Activated CD8-positive, alpha-beta memory T cell treated with anti-CD3 and anti-CD28 coated beads, Interleukin-2, amount 50 U/mL, for 1 hour (primary cell): ENCODE data around the gene ELAVL1.
A peak's percentile ranks its signal among the peaks of the same experiment; 100 is the strongest.
"Not testable (repeated sequence)": the region's sequence is repeated elsewhere in the genome, so short reads cannot be mapped to it uniquely, and the experiment has no call there.

Source experiments
- DNase-seq: peaks from one replicate; pipeline ENCODE4 v3.0.0-alpha.2; 2020; ENCODE audit errors: extremely low read depth

ELAVL1 gene

GRCh38 chr19:7921967-7922835 is 83.2 kb downstream of the ELAVL1 start:
- no peak for DNase-seq

- no peak for DNase-seq
Observed at GRCh38 chr19:7921302-7921966, 84.0 kb downstream of the ELAVL1 start.

GRCh38 chr19:7920519-7921301 is 84.7 kb downstream of the ELAVL1 start:
- peak; percentile 100 for DNase-seq

GRCh38 chr19:7919610-7920518 is 85.6 kb downstream of the ELAVL1 start, which contains the start of gene SNAPC2:
TSS of gene SNAPC2 (plus strand) at chr19:7920338. CDS start at chr19:7920367, 29 bp downstream.
- DNase-seq, result peak; percentile 90

- DNase-seq, result no peak
Observed at GRCh38 chr19:7918615-7919421, 86.6 kb downstream of the ELAVL1 start.

GRCh38 chr19:7918062-7918614 is 87.3 kb downstream of the ELAVL1 start:
- DNase-seq, result not testable (repeated sequence)

GRCh38 chr19:7917267-7918061 is 88.0 kb downstream of the ELAVL1 start:
- no peak for DNase-seq

- no peak for DNase-seq
Observed at GRCh38 chr19:7916955-7917266, 88.5 kb downstream of the ELAVL1 start.

- no peak for DNase-seq
Observed at GRCh38 chr19:7916103-7916954, 89.1 kb downstream of the ELAVL1 start.

GRCh38 chr19:7915250-7916102 is 90.0 kb downstream of the ELAVL1 start:
- no peak for DNase-seq

GRCh38 chr19:7914598-7915045 is 90.8 kb downstream of the ELAVL1 start, which contains the start of gene TGFBR3L:
TSS of gene TGFBR3L (plus strand) at chr19:7914830.
- no peak for DNase-seq

GRCh38 chr19:7914099-7914498 is 91.3 kb downstream of the ELAVL1 start:
- no peak for DNase-seq

GRCh38 chr19:7913652-7914051 is 91.8 kb downstream of the ELAVL1 start:
- DNase-seq, result no peak

- DNase-seq, result no peak
Observed at GRCh38 chr19:7912697-7913564, 92.5 kb downstream of the ELAVL1 start.

- DNase-seq, result no peak
Observed at GRCh38 chr19:7912144-7912696, 93.2 kb downstream of the ELAVL1 start.
